HG03025 (cell line): ENCODE data around the gene FITM1.

Source experiments
- ATAC-seq: cut with Tn5 transposase; IDR thresholded peaks from one replicate; pipeline ENCODE4 v1.9.1; 2021; ENCODE audit warnings: mild to moderate bottlenecking, moderate library complexity; ENCODE audit not compliant: unreplicated experiment, low FRiP score

Gene FITM1

GRCh38 chr14:24116128-24116814 lies 14.2 kb upstream of the FITM1 start:
- ATAC-seq = no peak

- no peak for ATAC-seq
Measured at GRCh38 chr14:24117179-24117578, 13.3 kb upstream of the FITM1 start.

- ATAC-seq = no peak
Measured at GRCh38 chr14:24119691-24120090, 10.8 kb upstream of the FITM1 start.

- ATAC-seq = no peak
Measured at GRCh38 chr14:24121210-24121609, 9.2 kb upstream of the FITM1 start.

GRCh38 chr14:24122416-24122815 lies 8.0 kb upstream of the FITM1 start:
- ATAC-seq = no peak

- no peak for ATAC-seq
Measured at GRCh38 chr14:24122898-24123297, 7.6 kb upstream of the FITM1 start.

GRCh38 chr14:24123424-24124417 lies 6.7 kb upstream of the FITM1 start:
- no peak for ATAC-seq

- no peak for ATAC-seq
Measured at GRCh38 chr14:24126939-24127338, 3.5 kb upstream of the FITM1 start.

GRCh38 chr14:24127673-24128072 lies 2.8 kb upstream of the FITM1 start:
- ATAC-seq = no peak

- no peak for ATAC-seq
Measured at GRCh38 chr14:24129410-24129998, 955 bp upstream of the FITM1 start.

- ATAC-seq = no peak
Measured at GRCh38 chr14:24130717-24131548, 474 bp downstream of the FITM1 start.

GRCh38 chr14:24131549-24131966 lies 1.1 kb downstream of the FITM1 start:
- ATAC-seq = no peak

GRCh38 chr14:24132061-24132685 lies 1.7 kb downstream of the FITM1 start:
- ATAC-seq = no peak

- no peak for ATAC-seq
Measured at GRCh38 chr14:24132976-24133375, 2.5 kb downstream of the FITM1 start.

GRCh38 chr14:24133735-24134134 lies 3.3 kb downstream of the FITM1 start:
- no peak for ATAC-seq

- peak; percentile 2 for ATAC-seq
Measured at GRCh38 chr14:24135584-24135833, 5.0 kb downstream of the FITM1 start.

GRCh38 chr14:24135834-24136683 lies 5.6 kb downstream of the FITM1 start, which contains the start of gene PSME1:
Gene PSME1, plus strand, starts transcription at chr14:24136194. Its CDS starts 69 bp downstream, at chr14:24136263.
- ATAC-seq = peak; percentile 74

GRCh38 chr14:24136684-24137528 lies 6.4 kb downstream of the FITM1 start:
- ATAC-seq = no peak
